Smooth muscle cell of trachea (primary cell): ENCODE measurements around the gene DCC. TPM values are rescaled to one million over a fixed set of nuclear protein-coding genes. Genes with fewer than 3 reads are reported as not detected.

Experiments used
- total RNA-seq: library from RNA; depleted of rRNA; stranded (reverse); fragments of >200 nt; gene quantifications from 2 replicates; pipeline ENCODE4 v1.2.1, GENCODE V29; 2014

DCC gene
- total RNA-seq, result 0.17 and 2.5 TPM in 2 replicates

GRCh38 chr18:52339891-52340371, at the start of gene DCC:
DCC (plus strand) TSS chr18:52340197; CDS start chr18:52340788, 591 bp downstream.

